ENCODE data around the gene SSBP3. TPM values are rescaled to one million over a fixed set of nuclear protein-coding genes. Genes with fewer than 3 reads are reported as not detected.

The SSBP3 gene
- total RNA-seq, 1 donor: 11.7 TPM

GRCh38 chr1:54299037-54299436 lies 107.2 kb downstream of the SSBP3 start:
- DNase-seq (ENCODE audit: low read depth): no peak
- no peak overlapping the region for H3K4me3 ChIP-seq (ENCODE audit: low read depth, low read length)
- TF ChIP-seq CTCF (IDR thresholded peaks at IDR 0.05; ENCODE audit: insufficient read depth, low read length): no peak

- no peak for TF ChIP-seq CTCF (IDR thresholded peaks at IDR 0.05; ENCODE audit: insufficient read depth, low read length)
- H3K4me3 ChIP-seq (ENCODE audit: low read depth, low read length): no peak overlapping the region
- peak; percentile 22 for DNase-seq (ENCODE audit: low read depth)
These were observed 107.7 kb downstream of the SSBP3 start for GRCh38 chr1:54298284-54299033.

GRCh38 chr1:54297596-54298283 lies 108.5 kb downstream of the SSBP3 start:
- TF ChIP-seq CTCF (IDR thresholded peaks at IDR 0.05; ENCODE audit: insufficient read depth, low read length): no peak
- no peak for DNase-seq (ENCODE audit: low read depth)
- no peak overlapping the region for H3K4me3 ChIP-seq (ENCODE audit: low read depth, low read length)

DNA sequence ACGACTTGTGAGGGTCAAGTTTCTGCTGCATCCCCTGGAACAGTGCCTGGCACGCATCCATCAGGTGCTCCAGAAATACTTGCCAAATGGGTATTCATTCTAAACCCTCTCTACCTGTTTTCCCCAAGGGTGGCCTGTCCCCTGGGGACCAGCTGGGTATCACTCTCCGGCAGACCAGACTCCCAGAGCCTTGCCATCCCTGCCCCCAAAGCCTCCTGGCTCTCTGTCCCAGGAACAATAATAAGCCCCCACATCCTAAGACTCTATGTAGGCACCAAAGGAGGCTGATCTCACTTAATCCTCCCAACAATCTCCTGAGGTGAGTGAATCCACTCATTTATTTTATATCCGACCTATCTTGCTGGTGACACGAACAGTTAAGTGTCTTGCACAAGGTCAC lies 109.5 kb downstream of the SSBP3 start:
- DNase-seq (ENCODE audit: low read depth): no peak
- TF ChIP-seq CTCF (IDR thresholded peaks at IDR 0.05; ENCODE audit: insufficient read depth, low read length): no peak
- no peak overlapping the region for H3K4me3 ChIP-seq (ENCODE audit: low read depth, low read length)

DNA sequence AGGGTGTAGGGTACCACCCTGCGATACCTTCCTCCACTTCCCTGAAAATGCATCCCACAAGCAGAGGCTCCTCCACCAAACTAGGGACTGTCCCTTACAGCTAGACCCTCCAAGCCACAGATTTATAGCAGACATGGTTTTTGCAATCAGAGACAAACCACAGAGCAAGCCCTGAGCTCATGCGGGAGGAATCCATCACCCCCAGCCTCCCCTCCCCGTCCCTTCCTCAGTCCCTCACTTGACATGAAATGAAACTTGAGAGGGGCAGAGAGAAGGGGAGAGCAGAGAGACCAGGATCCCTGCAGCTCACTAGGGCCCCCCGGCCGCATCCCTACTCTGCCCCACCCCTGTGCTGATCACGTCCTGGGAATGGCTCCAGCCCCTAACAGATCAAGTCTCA lies 111.3 kb downstream of the SSBP3 start:
- H3K4me3 ChIP-seq (ENCODE audit: low read depth, low read length): no peak overlapping the region
- no peak for DNase-seq (ENCODE audit: low read depth)
- TF ChIP-seq CTCF (IDR thresholded peaks at IDR 0.05; ENCODE audit: insufficient read depth, low read length): no peak

DNA sequence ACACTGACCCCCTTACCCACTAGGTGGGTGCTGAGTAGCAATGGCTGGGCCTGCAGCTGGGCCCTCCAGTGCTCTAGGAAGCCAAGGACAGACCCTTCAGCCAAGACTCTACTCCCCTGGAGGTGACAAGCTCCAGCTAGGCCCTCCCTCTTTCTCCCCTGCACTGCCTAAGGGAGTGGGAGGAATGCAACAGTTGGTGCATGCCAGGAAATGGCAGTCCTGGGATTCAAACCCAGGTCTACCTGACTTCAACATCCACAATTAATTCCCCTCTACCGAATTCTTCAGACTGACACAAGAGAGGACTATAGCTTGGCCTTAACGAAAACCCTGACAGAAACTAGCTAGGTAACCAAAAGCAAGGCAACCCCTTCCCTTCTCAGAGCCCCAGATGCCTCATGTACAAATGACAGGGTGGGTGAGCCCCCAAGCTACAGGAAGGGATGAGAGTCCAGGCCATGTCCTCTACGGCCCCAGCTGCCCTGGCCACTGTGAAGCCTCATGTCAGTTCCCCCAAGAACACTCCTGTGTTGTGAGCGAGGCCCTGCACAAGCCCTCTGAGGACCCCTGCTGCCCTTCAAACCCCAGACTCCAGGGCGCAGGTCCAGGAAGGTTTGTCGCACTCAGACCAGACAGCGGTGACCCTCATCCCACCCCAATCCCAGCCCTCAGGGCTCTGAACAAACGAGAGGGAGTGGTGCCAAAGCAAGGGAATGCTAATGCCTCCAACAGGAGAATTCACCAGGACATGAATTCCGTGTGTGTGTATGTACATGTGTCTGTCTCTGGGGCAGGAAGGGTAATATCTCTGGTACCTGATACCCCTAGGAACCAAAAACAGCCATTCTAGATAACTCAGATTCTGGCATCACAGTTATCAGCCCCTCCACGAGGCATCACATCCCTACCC lies 113.9 kb downstream of the SSBP3 start:
- H3K4me3 ChIP-seq (ENCODE audit: low read depth, low read length): no peak overlapping the region
- no peak for DNase-seq (ENCODE audit: low read depth)
- TF ChIP-seq CTCF (IDR thresholded peaks at IDR 0.05; ENCODE audit: insufficient read depth, low read length): no peak
